ENCODE measurements around the gene FSHR.

The FSHR gene

GRCh38 chr2:48948400-48949125, 205.8 kb downstream of the FSHR start:
- no peak for DNase-seq

- DNase-seq, result peak in 1 of 4 experiments; percentile 5
Measured at GRCh38 chr2:48946449-48947048, 207.8 kb downstream of the FSHR start.

- no peak for DNase-seq
Measured at GRCh38 chr2:48944956-48945355, 209.4 kb downstream of the FSHR start.

- no peak for DNase-seq
Measured at GRCh38 chr2:48943436-48943835, 210.9 kb downstream of the FSHR start.

- DNase-seq, result no peak
Measured at GRCh38 chr2:48941908-48942307, 212.4 kb downstream of the FSHR start.

GRCh38 chr2:48941456-48941855, 212.9 kb downstream of the FSHR start:
- DNase-seq, result no peak

GRCh38 chr2:48940606-48941005, 213.7 kb downstream of the FSHR start:
- no peak for DNase-seq

- DNase-seq, result no peak
Measured at GRCh38 chr2:48939232-48939631, 215.1 kb downstream of the FSHR start.

- DNase-seq, result no peak
Measured at GRCh38 chr2:48938231-48938630, 216.1 kb downstream of the FSHR start.

- no peak for DNase-seq
Measured at GRCh38 chr2:48934807-48935206, 219.5 kb downstream of the FSHR start.

- DNase-seq, result no peak
Measured at GRCh38 chr2:48933828-48934497, 220.4 kb downstream of the FSHR start.

GRCh38 chr2:48932667-48933066, 221.6 kb downstream of the FSHR start:
- DNase-seq, result no peak

GRCh38 chr2:48929571-48930301, 224.6 kb downstream of the FSHR start:
- no peak for DNase-seq

GRCh38 chr2:48927355-48927754, 227.0 kb downstream of the FSHR start:
- DNase-seq, result no peak

GRCh38 chr2:48915884-48916283, 238.4 kb downstream of the FSHR start:
- no peak for DNase-seq

- no peak for DNase-seq
Measured at GRCh38 chr2:48915227-48915626, 239.1 kb downstream of the FSHR start.

- DNase-seq, result no peak
Measured at GRCh38 chr2:48914477-48915089, 239.7 kb downstream of the FSHR start.
